Breast epithelium (tissue), 3 donors: ENCODE measurements around the gene ATG9B.

ENCODE experiments used
- CTCF ChIP-seq, 3 donors: fragments of 450-650 bp; IDR thresholded peaks; one replicate each; pipeline ENCODE4 v1.5.1; 2016 to 2017; ENCODE audit warnings: antibody characterized with exemption in 3 of 3, mild to moderate bottlenecking in 3 of 3, moderate library complexity in 3 of 3
- POLR2A ChIP-seq: fragments of 450-650 bp; IDR thresholded peaks from one replicate; pipeline ENCODE4 v1.6.1; 2016; ENCODE audit warnings: antibody characterized with exemption, mild to moderate bottlenecking, moderate library complexity

- no peak for TF ChIP-seq POLR2A
- TF ChIP-seq CTCF (IDR thresholded peaks at IDR 0.05), result no peak
Measured at GRCh38 chr7:151045262-151045661, 21.0 kb upstream of the ATG9B start.
